Keratinocyte (primary cell): ENCODE results near the gene KRT38. TPM values are rescaled to one million over a fixed set of nuclear protein-coding genes. Genes with fewer than 3 reads are reported as not detected.

Experiments
- DNase-seq: peaks from one replicate; pipeline ENCODE4 v3.0.0-alpha.2; 2011; ENCODE audit warnings: low read depth, missing footprints, low spot score
- FAIRE-seq: peaks from 2 replicates; lab custom pipeline; 2011; peaks lifted over from hg19 to GRCh38; lab: Jason Lieb, UNC
- H2AFZ ChIP-seq: 2 replicates; pipeline ENCODE4 v1.6.0; 2012; ENCODE audit warnings: low read length, control low read depth, inconsistent platforms; ENCODE audit not compliant: control insufficient read depth
- H3K27ac ChIP-seq: 2 replicates; pipeline ENCODE4 v1.5.1; 2011; ENCODE audit warnings: low read length; ENCODE audit not compliant: control insufficient read depth, insufficient read depth
- H3K27me3 ChIP-seq: 3 replicates; pipeline ENCODE4 v1.6.0; 2011; ENCODE audit warnings: low read length; ENCODE audit not compliant: control insufficient read depth, insufficient read depth; ENCODE audit errors: extremely low read depth
- H3K36me3 ChIP-seq, 2 experiments: 2 replicates in 1 of 2; 3 replicates in 1 of 2; pipeline ENCODE4 v1.5.1; 2011; ENCODE audit warnings: low read length in 2 of 2, mild to moderate bottlenecking in 1 of 2; ENCODE audit not compliant: control insufficient read depth in 2 of 2, insufficient read depth in 2 of 2; ENCODE audit errors: extremely low read depth in 1 of 2
- H3K4me1 ChIP-seq: 3 replicates; pipeline ENCODE4 v1.5.1; 2011; ENCODE audit warnings: low read length; ENCODE audit not compliant: control insufficient read depth, insufficient read depth; ENCODE audit errors: extremely low read depth
- H3K4me2 ChIP-seq: 3 replicates; pipeline ENCODE4 v1.6.0; 2011; ENCODE audit warnings: low read depth, low read length; ENCODE audit not compliant: control insufficient read depth, insufficient read depth; ENCODE audit errors: extremely low read depth
- H3K4me3 ChIP-seq, 3 experiments: fragments of 200-600 bp in 1 of 3; sonication (generic) in 1 of 3; 2 replicates in 2 of 3; 3 replicates in 1 of 3; pipeline ENCODE4 v1.5.1; 2011 to 2016; ENCODE audit warnings: low read length in 3 of 3, mild to moderate bottlenecking in 3 of 3, control low read depth in 2 of 3, inconsistent platforms in 1 of 3, low read depth in 1 of 3, mixed read lengths in 1 of 3, mixed run types in 1 of 3, moderate library complexity in 1 of 3; ENCODE audit not compliant: control insufficient read depth in 2 of 3, insufficient read depth in 2 of 3; ENCODE audit errors: extremely low read depth in 1 of 3
- H3K79me2 ChIP-seq: 2 replicates; pipeline ENCODE4 v1.6.0; 2012; ENCODE audit warnings: low read length; ENCODE audit not compliant: control insufficient read depth, insufficient read depth
- H3K9ac ChIP-seq: 3 replicates; pipeline ENCODE4 v1.6.0; 2011; ENCODE audit warnings: low read length; ENCODE audit not compliant: control insufficient read depth, insufficient read depth; ENCODE audit errors: extremely low read depth
- H3K9me1 ChIP-seq: 3 replicates; pipeline ENCODE4 v1.6.0; 2011; ENCODE audit warnings: low read length; ENCODE audit not compliant: control insufficient read depth, insufficient read depth; ENCODE audit errors: extremely low read depth
- H3K9me3 ChIP-seq: 2 replicates; pipeline ENCODE4 v1.5.1; 2012; ENCODE audit warnings: low read depth, low read length; ENCODE audit not compliant: control insufficient read depth
- H4K20me1 ChIP-seq: 3 replicates; pipeline ENCODE4 v1.6.0; 2011; ENCODE audit warnings: low read length; ENCODE audit not compliant: control insufficient read depth, insufficient read depth; ENCODE audit errors: extremely low read depth
- EZH2 ChIP-seq: IDR thresholded peaks from one replicate; pipeline ENCODE4 v1.6.1; 2012; ENCODE audit warnings: inconsistent platforms, mild to moderate bottlenecking, low read length, moderate library complexity
- dilution Hi-C: fragments of 300-500 bp; cut with MboI; formaldehyde crosslinking; loops from one replicate; pipeline ENCODE4 v1.7.0; 2020; ENCODE audit warnings: low sequenced_read_pairs; ENCODE audit not compliant: extremely low pct_ligation_motif_present
- polyA plus RNA-seq, 5 experiments: library from polyadenylated mRNA; depleted of rRNA in 3 of 5; stranded (reverse) in 3 of 5; stranded (forward) in 1 of 5; unstranded in 1 of 5; fragments of >200 nt; gene quantifications; 1 replicate in 1 of 5; 2 replicates in 3 of 5; 3 replicates in 1 of 5; pipeline versions ENCODE4 v1.2.1 to v1.2.3, GENCODE V29; 2011 to 2012; ENCODE audit warnings: missing spikeins in 2 of 5, low read depth in 1 of 5, low replicate concordance in 1 of 5
- TF ChIP-seq, protein P1 (sequence below), 3 experiments: IDR thresholded peaks in 1 of 3; conservative IDR thresholded peaks in 1 of 3; optimal IDR thresholded peaks in 1 of 3; 2 replicates in 2 of 3; 3 replicates in 1 of 3; pipeline versions ENCODE3 to v1.5.1; 2011; ENCODE audit warnings: low read length in 3 of 3, mild to moderate bottlenecking in 3 of 3, moderate library complexity in 2 of 3, control low read depth in 1 of 3, inconsistent platforms in 1 of 3; ENCODE audit not compliant: insufficient read depth in 2 of 3; ENCODE audit errors: extremely low read depth in 1 of 3

Gene KRT38
- polyA plus RNA-seq, 1 donor (not counting 4 experiments of a cell fraction or from before 2014, with no cell fraction given), result not detected

DNA sequence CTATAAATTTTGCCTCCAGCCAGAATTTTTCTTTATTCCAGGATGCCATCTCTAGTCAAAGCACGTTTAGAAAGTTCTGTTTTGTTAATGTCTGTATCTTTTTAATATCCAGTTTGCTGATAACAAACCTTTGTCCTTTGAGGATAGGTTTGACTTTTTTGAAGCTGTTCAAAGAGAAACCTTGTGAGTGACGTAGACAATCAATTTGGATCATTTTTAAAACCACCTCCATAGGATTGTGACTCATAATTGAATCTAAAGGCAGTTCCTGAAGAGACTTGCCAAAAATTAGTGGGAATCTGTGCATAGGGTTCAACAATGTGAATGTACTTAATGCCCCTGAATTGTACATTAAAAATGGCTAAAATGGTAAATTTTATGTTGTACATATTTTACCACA, 49.2 kb downstream of the KRT38 start:
- peaks cover 0 to 1% of the 10 kb centered on the region in 2 experiments for H3K36me3 ChIP-seq
- peaks cover 4% of the 10 kb centered on the region for H3K79me2 ChIP-seq
- H2AFZ ChIP-seq, result no peak overlapping the region
- H3K9me3 ChIP-seq, result no peaks in the 10 kb centered on the region
- H3K4me2 ChIP-seq, result no peak overlapping the region
- H3K9ac ChIP-seq, result no peak overlapping the region
- H3K27me3 ChIP-seq, result no peaks in the 10 kb centered on the region
- dilution Hi-C loops, result no loop called here
- peak overlapping the region; percentile 27 for H3K27ac ChIP-seq
- no peak for TF ChIP-seq EZH2
- TF ChIP-seq, protein P1, sequence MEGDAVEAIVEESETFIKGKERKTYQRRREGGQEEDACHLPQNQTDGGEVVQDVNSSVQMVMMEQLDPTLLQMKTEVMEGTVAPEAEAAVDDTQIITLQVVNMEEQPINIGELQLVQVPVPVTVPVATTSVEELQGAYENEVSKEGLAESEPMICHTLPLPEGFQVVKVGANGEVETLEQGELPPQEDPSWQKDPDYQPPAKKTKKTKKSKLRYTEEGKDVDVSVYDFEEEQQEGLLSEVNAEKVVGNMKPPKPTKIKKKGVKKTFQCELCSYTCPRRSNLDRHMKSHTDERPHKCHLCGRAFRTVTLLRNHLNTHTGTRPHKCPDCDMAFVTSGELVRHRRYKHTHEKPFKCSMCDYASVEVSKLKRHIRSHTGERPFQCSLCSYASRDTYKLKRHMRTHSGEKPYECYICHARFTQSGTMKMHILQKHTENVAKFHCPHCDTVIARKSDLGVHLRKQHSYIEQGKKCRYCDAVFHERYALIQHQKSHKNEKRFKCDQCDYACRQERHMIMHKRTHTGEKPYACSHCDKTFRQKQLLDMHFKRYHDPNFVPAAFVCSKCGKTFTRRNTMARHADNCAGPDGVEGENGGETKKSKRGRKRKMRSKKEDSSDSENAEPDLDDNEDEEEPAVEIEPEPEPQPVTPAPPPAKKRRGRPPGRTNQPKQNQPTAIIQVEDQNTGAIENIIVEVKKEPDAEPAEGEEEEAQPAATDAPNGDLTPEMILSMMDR (optimal IDR thresholded peaks at IDR 0.05 in 1 of 3, IDR thresholded peaks at IDR 0.05 in 1 of 3, conservative IDR thresholded peaks at IDR 0.05 in 1 of 3; ENCODE audit: extremely low read depth in 1 of 3, insufficient read depth in 2 of 3, low read length in 3 of 3), result no peak
- FAIRE-seq (peak; percentile 75), DNase-seq (no peak)
- H3K4me3 ChIP-seq, result no peak overlapping the region
- no peaks in the 10 kb centered on the region for H4K20me1 ChIP-seq
- no peaks in the 10 kb centered on the region for H3K9me1 ChIP-seq
- peaks cover 51% of the 10 kb centered on the region for H3K4me1 ChIP-seq

GRCh38 chr17:41390411-41390938, 50.3 kb downstream of the KRT38 start:
- H2AFZ ChIP-seq, result no peak overlapping the region
- H3K4me2 ChIP-seq, result no peak overlapping the region
- peaks cover 40% of the 10 kb centered on the region for H3K4me1 ChIP-seq
- H3K4me3 ChIP-seq, result no peak overlapping the region
- FAIRE-seq, result no peak
- no peaks in the 10 kb centered on the region for H3K9me1 ChIP-seq
- no peaks in the 10 kb centered on the region for H3K27me3 ChIP-seq
- no peaks in the 10 kb centered on the region for H3K9me3 ChIP-seq
- TF ChIP-seq, protein P1 (optimal IDR thresholded peaks at IDR 0.05 in 1 of 3, IDR thresholded peaks at IDR 0.05 in 1 of 3, conservative IDR thresholded peaks at IDR 0.05 in 1 of 3; ENCODE audit: extremely low read depth in 1 of 3, insufficient read depth in 2 of 3, low read length in 3 of 3), result no peak
- no peak for TF ChIP-seq EZH2
- no peak for DNase-seq
- no peaks in the 10 kb centered on the region for H3K79me2 ChIP-seq
- no peaks in the 10 kb centered on the region for H4K20me1 ChIP-seq
- no peak overlapping the region for H3K27ac ChIP-seq
- peaks cover 0 to 1% of the 10 kb centered on the region in 2 experiments for H3K36me3 ChIP-seq
- no peak overlapping the region for H3K9ac ChIP-seq
- dilution Hi-C loops, result no loop called here
